IPS-NIHi7 (cell line): Measurements from ENCODE around the gene TNFRSF1A.
A peak's percentile ranks its signal among the peaks of the same experiment; 100 is the strongest.

Source experiments
- DNase-seq: peaks from one replicate; pipeline ENCODE4 v3.0.0; 2012; ENCODE audit warnings: mixed read lengths; ENCODE audit errors: extremely low spot score

TNFRSF1A gene

DNA sequence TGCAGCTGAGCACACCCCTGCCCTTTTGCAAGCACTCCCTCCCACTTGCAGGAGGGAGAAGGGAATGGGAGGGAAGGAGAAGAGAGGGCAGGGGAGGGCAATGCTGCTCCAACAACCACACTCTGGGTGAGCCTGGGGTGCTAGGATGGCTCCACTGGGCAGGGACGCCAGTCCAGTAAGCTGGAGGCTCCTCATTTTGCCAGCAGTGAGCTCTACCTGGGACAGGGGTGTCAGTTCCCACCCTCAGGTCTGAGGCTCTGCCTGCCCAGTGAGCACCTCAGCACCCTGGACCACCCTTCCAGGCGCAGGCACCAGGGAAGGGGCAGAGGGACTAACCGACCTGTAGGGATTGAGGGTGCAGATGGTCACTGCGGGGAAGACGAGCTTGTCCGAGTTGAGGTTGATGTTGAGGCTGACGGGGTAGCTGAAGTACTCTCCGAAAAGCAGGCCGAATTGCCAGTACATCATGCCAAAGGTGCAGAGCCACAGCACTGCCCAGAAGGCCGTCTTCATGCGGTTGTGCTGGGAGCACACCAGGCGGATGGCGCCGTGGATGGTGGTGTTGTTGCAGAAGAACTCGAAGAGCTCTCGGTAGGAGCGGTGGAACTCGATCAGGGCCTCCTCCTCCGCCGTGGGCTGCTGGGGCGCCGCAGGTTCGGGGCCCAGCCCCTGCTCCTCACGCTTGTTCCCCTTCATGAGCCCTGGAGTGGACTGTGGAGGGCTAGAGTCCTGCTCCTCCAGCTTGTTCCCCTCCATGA is 32.3 kb upstream of the TNFRSF1A start:
- DNase-seq: no peak

DNA sequence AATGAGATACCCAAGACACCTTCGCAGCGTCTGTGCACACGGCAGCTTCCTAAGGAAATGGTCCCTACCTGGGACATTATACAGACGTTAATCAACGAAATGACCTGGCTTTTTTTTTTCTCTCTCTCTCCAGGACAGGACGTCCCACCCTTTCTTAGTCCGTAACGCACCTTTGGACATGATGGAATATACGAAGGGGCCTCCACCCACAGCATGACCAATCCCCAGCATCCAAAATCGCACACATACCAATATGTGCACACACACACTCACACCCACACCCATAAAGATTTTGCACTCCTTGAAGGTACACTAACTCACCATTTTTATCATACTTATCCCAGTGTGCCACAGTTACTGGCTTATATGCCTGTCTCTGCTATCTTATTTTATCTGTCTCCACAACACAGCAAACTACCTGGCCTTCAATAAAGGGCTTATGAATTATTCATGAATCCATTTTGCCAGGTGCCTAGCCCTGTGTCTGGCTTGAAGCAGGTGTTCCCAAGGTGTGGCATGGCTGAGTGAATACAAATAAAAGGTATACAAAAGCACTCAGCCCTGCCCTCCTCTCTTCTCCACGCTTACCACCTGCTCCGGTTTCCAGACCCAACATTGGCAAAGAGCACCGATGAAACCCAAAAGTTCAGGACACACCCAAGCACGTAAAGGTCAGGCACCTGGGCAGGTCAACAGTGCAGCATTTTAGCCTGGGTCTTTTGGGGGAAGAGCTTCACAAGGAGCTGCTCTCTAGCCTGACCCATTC is 31.3 kb upstream of the TNFRSF1A start:
- DNase-seq: no peak

DNA sequence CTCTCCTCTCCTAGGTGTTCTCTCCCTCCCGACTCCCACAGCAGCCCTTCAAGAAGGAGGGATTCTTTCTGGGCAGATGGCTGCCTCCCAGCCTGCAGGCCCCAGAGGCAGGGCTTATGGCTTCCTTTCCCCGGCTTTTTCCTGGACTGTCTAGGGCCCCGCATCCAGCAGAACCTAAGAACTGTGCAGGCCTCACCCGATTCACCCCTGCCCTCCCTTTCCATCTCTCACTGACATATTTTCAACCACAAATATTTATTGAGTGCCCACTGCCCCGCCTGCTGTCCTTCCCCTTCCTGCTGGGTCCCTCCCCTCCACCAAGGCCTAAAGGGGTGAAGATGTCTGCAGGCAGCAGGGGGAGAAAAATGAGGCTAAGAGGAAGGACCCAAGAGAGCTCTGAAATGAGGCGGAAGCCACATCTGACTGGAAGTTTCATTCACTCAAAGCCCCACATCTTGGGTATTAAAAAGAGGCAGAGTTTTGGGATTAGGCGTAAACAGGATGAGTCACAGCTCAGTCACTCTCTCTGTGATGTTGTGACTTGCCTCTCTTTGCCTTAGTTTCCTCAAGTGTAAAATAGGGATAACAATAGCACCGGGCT is 30.6 kb upstream of the TNFRSF1A start:
- DNase-seq: no peak

DNA sequence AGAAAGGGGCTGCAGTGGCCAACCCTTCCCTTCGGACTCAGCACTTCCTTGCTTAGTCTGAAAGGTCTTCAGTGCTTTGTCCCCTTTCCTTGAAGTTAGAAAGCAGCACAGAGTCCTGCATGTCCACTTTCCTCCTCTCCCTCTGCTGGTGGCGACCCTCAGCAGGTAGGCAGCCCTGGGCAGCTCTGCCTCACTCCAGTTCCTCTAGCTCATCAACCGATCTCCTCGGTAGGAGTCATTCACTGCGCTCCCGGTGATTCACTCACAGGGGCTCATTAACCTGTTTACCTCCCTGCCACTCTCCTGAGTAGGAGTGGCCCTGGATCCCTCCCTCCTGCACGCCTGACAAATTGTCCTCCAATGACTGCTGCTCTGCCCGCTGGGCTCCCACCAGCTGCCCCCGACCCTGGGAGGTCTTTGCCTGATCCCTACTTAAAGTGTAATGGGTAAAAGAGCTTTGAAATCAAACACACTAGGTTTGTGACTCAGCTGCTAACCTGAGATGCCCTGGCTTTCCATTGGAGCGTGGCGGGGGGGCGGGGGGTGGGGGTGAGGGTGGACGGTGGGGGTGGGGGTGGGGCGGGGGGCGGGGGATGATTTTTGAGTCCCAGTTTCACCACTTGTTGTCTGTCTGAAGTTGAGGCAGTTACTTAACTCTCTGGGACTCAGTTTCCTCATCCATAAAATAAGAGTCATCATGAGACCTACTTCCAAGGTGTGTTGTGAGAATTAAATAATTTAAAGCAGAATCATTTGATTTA is 29.3 kb upstream of the TNFRSF1A start:
- DNase-seq: peak; percentile 91

DNA sequence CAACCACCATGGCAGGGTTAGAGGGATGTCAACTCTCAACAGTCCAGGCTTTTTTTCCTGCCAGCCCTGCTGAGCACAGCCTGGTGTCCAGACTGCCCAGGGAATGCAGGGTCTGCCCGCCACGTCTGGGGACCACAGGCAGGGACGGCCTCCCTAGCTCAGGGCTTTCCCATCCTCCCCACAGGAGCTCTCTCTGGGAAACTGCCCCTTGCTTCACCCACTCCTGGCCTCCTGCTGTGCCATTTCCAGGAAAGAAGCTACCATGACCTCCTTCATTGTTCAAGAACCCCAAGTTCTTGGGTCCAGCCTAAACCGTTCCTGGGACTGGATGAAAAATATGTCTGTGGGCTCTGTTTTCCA is 28.7 kb upstream of the TNFRSF1A start:
- no peak for DNase-seq

DNA sequence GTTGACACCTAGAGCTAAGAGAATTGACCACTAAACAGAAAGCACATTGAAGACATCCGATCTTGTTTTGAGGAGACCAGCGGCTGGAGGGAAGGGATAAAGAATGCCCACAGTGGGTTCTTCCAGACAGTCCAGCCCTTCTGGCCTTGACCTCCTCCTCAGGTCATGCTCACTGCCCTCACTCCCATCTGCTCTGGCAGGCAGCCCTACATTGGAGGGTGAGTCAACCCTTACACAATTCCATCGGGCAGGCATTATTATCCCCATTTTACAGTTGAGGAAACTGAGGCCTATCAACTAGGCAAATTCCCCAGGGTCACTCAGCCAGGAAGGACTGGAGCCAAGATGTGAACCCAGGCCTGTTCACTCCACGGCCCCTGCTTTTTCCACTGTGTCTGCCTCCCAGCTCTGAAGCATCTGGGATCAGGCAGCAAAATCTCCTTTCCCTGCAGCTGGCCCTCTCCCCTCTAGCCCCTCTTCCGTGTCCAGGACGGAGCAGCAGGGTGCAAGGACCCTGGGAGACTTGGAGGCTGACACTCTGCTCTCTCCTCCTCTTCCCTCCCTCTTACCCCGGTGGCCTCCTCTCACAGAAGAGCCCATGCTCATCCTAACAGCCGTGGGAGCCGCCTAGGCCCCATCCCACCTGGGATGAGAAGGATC is 28.2 kb upstream of the TNFRSF1A start:
- DNase-seq: no peak

DNA sequence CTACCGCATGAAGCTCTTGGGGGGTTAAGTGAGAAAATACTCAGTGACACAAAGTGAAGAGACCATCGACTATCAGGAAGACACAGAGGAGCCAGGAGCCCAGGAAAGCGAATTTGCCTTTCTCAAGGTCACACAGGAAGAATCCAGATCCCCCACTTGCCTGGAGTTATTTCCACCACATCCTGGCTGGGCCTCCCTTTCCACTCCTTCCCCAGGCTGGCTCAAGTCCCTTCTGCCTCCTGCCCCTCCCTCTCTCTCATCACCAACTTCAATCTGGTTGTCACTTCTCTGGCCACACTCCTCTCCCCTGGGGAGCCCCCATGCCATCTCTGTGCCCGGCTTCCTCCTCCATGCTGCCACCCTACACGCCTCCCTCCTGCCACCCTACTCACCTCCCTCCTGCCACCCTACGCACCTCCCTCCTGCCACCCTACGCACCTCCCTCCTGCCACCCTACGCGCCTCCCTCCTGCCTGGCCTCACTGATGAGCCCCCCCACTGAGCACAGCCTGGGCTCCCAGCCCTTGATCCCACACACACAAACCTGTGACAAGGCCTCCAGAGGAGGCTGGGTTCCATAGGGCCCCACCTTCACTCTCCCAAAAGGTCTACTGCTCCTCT is 27.1 kb upstream of the TNFRSF1A start:
- DNase-seq: no peak

DNA sequence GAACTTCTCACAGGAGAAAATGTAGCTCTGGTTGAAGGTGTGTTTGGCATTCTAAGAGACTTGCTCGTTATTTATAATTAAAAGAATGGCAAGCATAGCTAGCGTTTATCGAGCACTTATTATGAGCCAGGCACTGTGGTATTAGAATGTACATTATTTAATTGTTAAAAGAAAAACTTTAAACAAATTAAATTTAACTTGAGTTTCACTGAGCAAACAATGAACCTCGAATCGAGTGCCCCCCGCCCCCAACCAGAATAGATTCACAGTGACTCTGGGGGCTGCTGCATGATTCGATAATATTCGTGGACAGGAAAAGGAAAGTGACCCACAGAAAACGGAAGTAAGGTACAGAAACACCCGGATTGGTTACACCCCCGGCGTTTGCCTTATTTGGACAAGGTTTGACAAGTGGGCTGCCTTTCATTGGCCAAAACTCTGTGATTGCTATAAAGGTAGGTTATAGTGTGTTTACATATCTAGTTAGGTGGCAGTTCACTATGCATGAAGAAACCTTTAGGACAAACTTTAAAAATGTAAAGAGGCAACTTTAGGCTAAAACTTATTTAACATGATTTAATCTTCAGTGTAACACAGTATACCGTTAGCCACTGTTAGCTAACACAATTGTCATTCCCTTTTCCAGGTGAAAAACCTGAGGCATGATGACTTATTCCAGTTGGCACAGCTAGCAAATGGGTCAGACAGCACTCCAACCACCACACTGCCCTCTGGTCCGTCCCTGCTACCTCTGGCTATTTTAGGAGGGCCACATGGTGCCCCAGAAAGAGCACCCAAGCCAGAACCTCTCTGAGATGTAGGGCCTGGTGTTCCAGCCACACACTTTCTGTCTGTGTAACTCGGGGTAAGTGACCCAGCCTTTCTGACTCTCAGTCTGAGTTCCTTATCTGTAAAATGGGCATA is 26.4 kb upstream of the TNFRSF1A start:
- no peak for DNase-seq

DNA sequence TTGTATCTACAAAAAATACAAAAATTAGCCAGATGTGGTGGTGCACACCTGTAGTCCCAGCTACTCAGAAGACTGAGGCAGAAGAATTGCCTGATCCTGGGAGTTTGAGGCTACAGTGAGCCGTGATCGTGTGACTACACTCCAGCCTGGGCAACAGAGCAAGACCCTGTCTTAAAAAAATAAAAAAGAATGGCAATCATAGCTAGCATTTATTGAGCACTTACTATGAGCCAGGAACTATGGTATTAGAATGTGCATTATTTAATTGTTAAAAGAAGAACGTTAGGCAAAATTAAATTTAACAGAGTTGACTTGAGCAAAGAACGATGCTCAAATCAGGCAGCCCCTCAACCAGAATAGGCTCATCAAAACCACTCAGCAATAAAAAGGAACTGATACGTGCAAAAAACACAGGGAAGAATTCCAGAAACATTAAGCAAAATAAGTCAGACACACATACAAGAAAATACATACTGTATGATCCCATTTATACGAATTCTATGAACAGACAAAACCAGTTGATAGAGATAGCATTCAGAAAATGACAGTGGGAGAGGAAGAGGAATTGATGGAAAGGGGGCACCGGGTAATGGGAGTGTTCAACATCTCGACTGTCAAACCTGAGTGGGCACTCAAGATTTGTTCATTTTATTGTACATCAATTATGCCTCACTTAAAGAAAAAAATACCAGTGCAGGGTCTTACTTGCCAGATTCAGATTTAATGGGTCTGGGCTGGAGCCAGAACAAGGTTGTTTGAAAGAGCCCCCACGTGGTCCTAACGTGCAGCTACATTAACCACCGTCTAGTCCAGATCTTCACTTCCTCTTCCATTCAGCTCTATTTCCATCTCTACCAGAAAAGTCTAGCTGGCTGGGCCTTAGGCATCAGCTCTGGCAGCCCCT is 25.4 kb upstream of the TNFRSF1A start:
- no peak for DNase-seq

DNA sequence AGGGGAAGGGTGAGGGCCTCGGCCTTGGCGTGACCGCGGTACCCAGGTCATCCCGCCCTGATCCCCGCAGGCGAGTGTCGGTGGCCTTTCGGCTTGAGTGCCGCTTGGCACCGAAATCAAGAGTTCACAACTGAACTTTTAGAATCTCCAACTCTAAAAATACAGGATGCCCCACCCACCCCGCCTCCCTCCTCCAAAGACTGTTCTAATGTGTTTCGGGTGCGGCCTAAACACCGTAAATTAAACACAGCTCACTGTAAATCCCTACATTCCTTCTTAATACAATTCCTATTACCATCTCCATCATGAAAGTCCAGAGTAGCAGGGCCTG is 22.1 kb upstream of the TNFRSF1A start:
- DNase-seq: no peak

DNA sequence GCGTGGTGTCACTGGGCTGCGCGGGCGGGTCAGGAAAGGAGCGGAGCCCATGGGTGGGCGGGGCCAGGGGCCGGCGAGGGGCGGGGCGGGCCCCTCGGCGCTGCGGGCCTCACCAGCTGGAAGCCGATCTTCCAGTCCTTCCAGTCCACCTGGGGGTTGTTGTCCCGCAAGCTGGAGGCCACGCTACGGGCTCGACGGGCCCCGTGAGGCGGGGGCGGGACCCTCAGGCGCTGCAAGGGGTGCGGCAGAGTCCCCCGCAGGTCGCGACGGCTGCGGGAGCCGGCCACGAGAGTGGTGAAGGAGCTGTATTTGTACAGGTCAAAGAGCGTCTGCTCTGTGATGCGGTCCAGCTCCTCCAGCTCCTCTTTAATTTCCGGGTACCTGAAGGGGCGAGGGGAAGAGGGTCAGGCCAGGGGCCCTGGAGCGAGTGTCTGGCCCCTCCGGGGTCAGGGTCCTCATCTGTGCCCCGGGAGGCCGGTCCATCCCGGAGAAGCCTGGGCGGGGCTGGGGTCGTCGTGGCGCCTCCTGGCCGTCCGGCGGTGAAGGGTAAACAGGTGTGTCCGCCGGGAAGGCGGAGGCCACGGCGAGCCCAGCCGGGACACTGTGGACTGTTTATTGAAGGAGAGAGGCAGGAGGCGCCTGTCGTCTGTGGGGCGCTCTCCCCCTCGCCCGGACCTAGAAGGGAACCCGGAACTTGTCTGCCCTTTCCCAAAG is 21.6 kb upstream of the TNFRSF1A start:
- DNase-seq: peak; percentile 91

DNA sequence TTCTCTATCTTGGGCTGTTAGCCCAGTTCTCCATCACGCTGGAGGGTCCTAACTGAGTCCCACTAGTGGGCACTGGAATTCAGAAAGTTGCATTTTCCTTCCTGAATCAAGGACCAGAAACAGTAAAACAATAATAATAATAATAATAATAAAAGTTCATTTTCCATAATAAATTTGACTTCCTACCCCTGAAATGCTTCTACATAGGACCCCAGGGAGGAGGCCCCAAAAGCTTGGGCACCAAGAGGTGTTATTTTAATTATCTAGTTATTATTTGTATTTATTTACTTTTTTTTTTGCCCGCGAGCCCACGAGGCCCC is 21.1 kb upstream of the TNFRSF1A start:
- DNase-seq: no peak

DNA sequence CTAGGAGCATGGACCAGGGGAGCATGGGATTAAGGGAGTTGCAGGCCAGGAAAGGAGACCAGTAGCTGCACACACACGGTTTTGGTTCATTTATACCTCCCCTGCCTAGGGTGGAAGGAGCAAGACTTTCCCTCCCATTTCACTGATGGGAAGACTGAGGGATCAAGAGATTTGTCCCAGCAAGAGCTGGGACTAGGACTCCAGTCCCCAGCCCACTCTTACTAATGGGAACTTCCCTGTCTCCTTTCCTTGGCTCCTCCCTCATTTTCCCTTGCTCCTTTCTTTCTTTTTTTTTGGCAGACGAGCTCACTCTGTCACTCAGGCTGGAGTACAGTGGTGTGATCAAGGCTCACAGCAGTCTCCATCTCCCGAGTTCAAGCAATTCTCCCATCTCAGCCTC is 20.5 kb upstream of the TNFRSF1A start:
- DNase-seq: no peak

DNA sequence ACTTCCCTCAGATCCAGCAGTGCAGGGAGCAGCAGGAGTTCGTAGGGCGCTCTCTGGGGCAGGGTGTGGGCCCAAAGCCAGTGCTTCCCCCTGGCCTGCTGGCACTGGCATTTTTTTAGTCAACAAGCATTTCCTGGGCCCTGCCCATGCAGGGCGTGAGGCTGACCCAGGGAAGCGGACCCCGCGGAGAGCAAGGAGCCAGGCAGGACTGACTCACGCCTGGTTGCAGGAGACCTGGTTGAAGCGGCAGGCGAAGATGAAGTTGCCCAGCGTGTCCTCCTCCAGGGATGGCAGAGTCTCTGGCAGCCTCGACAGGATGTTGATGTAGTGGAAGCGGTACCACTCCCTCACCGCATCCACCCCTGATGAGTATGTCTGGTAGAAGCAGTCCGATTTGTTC is 20.0 kb upstream of the TNFRSF1A start:
- DNase-seq: no peak

DNA sequence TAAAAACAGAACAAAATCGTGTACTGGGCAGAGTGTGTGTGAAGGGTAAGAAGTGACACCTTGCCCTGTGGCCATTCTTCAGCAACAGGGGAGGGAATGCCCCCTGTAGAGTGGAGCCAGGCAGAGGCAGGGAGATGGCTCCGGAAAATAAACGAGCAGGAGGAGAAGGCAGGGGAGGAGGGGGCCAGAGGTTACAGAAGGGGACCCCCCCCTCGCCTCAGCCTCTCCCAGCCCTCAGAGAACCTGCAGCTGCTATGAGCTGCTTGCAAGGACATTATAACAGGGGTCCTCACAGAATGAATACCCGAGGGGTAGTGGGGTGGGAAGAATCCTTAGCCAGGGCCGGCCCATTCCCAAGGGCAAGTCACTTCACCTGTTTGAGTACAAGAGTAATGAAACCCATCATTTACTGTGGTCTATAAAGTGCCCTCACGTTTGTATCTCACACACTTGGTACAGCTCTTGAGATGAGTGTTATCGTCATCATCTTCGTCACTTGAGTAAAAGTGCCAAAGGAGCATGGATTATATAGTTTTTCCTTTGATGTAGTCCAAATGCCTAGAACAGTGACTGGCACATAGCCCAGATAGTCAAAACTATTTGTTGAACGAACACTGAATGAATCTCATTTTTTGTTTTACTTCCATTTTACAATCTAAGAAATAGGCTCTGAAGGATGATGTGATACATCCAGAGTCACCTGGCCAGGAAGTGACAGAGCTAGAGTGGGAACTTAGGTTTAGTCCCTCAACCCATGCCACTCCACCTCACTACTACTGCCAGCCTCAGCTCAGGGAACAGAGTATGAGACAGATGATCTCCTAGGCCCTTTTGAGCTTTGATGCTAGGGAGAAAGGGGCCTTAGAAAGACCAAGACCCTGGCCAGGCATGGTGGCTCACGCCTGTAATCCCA is 19.0 kb upstream of the TNFRSF1A start:
- no peak for DNase-seq

DNA sequence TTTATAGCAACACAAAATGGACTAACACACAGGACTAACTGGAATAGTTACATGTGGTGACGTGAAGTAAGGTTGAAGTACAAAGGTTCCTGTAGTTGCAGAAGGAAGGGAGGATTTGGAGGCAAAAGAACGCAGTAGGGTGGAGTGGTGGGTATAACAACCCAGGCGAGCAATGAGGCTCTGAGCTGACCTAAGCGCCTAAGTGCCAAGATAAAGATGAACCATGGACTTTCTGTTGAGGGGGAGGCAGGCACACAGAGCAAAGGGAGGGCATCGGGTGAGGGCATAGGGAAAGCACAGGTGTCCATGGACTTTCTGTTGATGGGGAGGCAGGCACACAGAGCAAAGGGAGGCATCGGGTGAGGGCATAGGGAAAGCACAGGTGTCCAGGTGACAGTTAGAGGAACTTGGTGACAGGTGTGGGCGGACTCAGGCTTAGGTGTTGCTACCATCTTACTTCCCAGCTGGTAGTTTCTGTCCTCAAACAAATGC is 18.2 kb upstream of the TNFRSF1A start:
- no peak for DNase-seq

DNA sequence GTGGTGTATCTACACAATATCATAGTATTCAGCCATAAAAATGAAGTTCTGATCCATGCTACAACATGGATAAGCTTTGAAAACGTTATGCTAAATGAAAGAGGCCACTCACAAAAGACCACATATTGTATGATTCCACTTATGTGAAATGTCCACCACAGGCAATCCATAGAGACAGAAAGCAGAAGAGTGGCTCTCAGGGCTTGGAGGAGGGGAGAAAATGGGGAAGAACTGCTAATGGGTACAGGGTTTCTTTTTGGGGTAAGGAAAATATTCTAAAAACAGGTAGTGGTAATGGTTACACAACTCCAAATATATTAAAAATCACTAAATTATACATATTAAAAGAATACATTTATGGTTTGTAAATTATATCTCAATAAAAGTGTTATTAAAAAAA is 17.0 kb upstream of the TNFRSF1A start:
- DNase-seq: no peak
